GM18870 (cell line): ENCODE data around the gene PIR.

Source experiments
- ATAC-seq: cut with Tn5 transposase; IDR thresholded peaks from one replicate; pipeline ENCODE4 v1.9.1; 2021; ENCODE audit warnings: moderate library complexity; ENCODE audit not compliant: unreplicated experiment

PIR gene

GRCh38 chrX:15418707-15419181 lies 74.4 kb downstream of the PIR start:
- ATAC-seq: no peak

GRCh38 chrX:15418041-15418706 lies 75.0 kb downstream of the PIR start:
- ATAC-seq: no peak

GRCh38 chrX:15416133-15416993 lies 76.8 kb downstream of the PIR start:
- no peak for ATAC-seq

GRCh38 chrX:15413101-15413500 lies 80.0 kb downstream of the PIR start:
- ATAC-seq: no peak

GRCh38 chrX:15410947-15411346 lies 82.2 kb downstream of the PIR start:
- no peak for ATAC-seq

- no peak for ATAC-seq
These were observed 82.7 kb downstream of the PIR start for GRCh38 chrX:15410430-15410829.

- no peak for ATAC-seq
These were observed 87.3 kb downstream of the PIR start for GRCh38 chrX:15405846-15406245.

- no peak for ATAC-seq
These were observed 88.6 kb downstream of the PIR start for GRCh38 chrX:15404401-15405096.

- no peak for ATAC-seq
These were observed 91.8 kb downstream of the PIR start for GRCh38 chrX:15401378-15401777.

GRCh38 chrX:15399962-15400391 lies 93.2 kb downstream of the PIR start:
- ATAC-seq: no peak

GRCh38 chrX:15398874-15399273 lies 94.3 kb downstream of the PIR start:
- ATAC-seq: no peak

GRCh38 chrX:15395789-15396188 lies 97.3 kb downstream of the PIR start:
- no peak for ATAC-seq

- ATAC-seq: no peak
These were observed 101.3 kb downstream of the PIR start for GRCh38 chrX:15391850-15392249.

- ATAC-seq: no peak
These were observed 108.8 kb downstream of the PIR start, which contains the start of gene VEGFD for GRCh38 chrX:15384304-15384703. VEGFD (minus strand) TSS chrX:15384413; CDS start chrX:15383946, 467 bp downstream.

- no peak for ATAC-seq
These were observed 110.3 kb downstream of the PIR start for GRCh38 chrX:15382813-15383212.

GRCh38 chrX:15376956-15377355 lies 116.2 kb downstream of the PIR start:
- no peak for ATAC-seq

GRCh38 chrX:15373976-15374375 lies 119.2 kb downstream of the PIR start:
- no peak for ATAC-seq

- no peak for ATAC-seq
These were observed 126.4 kb downstream of the PIR start for GRCh38 chrX:15366506-15367352.

- no peak for ATAC-seq
These were observed 133.4 kb downstream of the PIR start for GRCh38 chrX:15359701-15360100.

GRCh38 chrX:15358533-15358932 lies 134.6 kb downstream of the PIR start:
- no peak for ATAC-seq

- no peak for ATAC-seq
These were observed 136.7 kb downstream of the PIR start for GRCh38 chrX:15356444-15356843.
